HG02588 (cell line): ENCODE results near the gene PADI1.

Source experiments
- ATAC-seq: cut with Tn5 transposase; IDR thresholded peaks from one replicate; pipeline ENCODE4 v1.9.1; 2021; ENCODE audit warnings: mild to moderate bottlenecking, moderate library complexity; ENCODE audit not compliant: unreplicated experiment

The PADI1 gene

DNA sequence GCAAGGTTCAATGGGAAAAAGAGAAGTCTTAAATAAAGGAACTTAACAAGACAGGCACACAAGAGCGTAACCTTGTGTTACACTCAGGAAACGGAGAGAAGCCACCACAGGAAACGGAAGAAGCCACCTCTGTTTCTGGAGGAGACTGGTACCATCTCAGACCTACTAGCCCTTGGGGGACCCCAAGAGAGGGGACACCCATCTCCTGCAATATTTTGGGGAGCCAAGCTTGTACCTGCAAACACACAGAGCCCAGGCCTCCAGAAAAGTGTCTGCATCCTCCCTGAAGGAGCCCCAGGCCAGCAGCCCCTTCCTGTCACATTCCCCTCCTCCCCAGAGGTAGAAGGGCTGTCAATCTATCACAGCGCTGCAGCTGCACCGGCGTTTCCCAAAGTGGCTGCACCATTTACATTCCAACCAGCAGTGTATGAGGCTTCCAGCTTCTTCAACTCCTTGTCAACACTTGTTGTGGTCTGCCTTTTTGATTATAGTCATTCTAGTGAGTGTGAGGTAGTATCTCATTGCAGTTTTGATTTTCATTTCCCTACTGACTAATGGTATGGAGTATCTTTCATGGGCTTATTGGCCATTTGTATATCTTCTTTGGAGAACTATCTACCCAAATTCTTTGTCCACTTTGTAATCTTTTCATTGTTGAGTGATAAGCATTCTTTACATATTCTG is 23.0 kb upstream of the PADI1 start:
- no peak for ATAC-seq

- no peak for ATAC-seq
Observed at GRCh38 chr1:17183388-17184160, 21.4 kb upstream of the PADI1 start.

DNA sequence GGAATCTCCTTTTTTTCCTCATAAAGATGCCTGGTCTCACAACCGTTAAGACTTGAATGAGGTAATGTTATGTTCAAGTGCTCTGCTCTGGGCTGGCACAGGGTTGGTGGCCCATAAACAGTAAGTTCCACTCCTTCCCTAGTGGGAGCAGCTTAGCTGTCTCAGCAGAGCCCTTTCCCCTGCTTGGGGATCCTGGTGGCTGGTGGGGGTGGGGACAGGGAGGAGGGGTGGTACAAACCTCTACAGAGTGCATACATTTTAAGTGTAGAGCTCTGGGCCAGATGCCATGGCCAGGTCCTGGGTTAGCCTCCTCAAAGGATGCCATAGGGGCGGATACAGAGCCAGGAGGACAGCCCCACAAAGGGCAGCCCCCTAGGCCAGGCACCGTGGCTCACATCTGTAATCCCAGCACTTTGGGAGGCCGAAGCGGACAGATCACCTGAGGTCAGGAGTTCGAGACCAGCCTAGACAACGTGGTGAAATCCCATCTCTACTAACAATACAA is 20.7 kb upstream of the PADI1 start:
- no peak for ATAC-seq

DNA sequence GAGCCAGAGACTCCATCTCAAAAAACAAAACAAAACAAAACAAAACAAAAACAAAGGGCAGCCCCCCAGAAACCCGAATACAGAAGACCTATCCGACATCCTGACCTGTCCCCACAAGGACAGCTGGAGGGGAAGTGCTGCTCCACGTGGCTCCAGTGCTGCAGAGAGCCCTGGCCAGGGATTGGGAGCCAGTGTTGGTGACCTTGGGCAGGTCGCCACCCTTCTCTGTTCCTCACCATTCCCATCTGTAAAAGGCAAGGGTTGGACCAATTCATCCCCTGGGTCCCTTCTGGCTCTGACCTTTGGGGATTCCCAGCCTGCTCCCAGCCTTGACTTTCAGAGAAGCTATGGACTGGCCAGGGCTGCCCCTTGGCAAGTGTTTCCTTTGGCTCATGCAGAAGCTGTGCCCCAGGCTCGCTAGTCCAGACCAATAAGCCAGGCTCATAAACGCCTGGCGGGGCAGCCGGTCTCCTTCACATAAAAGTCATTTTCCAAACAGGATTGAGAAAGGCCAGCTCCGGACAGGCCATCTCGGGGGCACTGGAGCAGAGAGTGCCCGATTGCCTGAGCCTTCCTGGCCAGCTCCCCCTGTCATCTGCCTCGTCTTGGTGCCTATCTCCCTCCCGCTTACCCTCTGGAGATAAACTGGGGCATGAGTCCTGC is 20.0 kb upstream of the PADI1 start:
- ATAC-seq, result no peak

DNA sequence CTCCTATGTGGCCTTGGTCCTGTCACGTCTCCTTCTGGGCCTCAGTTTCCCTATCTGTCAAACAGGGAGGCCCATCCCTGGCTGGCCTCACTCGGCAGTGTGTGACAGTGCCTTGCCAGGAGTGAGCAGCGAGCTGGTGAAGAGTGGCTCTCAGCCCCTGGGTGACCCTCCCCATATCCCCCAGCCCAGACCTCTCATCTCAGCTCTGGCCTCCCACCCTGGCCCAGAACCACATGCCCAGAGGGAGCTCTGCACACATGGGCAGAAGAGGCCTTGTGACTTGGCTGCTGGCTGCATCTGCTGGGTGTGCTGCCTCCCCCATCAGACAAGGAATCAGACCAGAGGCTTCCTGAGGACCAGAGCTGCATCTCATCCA is 19.5 kb upstream of the PADI1 start:
- no peak for ATAC-seq

DNA sequence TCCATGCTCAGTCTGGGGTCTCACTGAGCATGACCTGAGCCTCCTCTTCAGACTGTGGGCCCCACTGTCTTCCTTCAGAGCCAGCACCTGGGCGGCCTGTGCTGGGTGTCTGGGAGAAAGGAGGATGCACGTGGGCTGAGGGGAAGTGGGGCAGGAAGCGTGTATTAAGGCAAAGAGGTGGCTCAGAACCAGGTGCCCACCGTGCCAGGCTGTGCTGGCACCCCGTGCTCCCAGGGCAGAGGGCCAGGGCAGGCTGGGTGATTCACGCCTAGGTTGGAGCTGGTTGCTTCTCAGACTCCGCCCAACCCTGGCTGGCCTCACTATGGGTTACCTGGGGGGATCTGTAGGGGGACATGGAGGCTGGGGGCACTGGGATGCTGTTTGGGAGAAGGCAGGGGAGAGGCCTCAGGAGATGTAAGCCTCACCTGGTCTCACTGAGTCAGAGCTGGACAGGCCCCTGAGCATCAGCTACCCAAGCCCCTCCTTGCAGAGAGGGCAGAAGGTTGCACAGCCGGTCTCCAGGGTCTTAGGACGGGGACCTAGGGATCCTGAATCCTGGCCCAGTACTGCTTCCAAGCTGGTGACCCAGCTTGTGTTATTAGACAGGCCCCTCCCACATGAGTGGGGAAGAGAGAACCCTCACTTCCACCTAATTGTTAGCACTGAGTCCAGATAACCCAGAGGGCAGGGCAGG is 18.6 kb upstream of the PADI1 start:
- no peak for ATAC-seq

DNA sequence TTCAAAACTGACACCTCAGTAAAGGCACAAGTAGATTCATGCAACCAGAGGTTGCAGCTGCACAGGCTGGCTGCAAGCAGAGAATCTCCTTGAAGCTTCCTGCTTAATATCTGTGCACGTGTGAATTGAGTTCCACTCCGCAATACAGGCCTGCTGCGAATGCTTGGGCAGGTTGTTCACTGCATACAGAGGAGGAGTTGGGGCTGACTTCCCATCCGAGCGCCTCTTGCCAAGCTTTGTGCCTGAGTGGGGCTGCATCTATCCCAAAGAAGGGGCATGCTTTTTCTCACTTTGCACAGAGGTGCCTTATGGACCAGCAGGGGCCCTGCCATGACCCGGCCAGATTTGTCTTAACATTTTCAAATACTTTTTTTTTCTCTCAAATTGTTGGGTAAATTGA is 17.9 kb upstream of the PADI1 start:
- no peak for ATAC-seq

- ATAC-seq, result no peak
Observed at GRCh38 chr1:17188217-17188616, 16.7 kb upstream of the PADI1 start.

GRCh38 chr1:17188889-17189631 is 15.9 kb upstream of the PADI1 start:
- no peak for ATAC-seq

GRCh38 chr1:17189632-17189990 is 15.3 kb upstream of the PADI1 start:
- no peak for ATAC-seq

- no peak for ATAC-seq
Observed at GRCh38 chr1:17190010-17190995, 14.6 kb upstream of the PADI1 start.

- ATAC-seq, result no peak
Observed at GRCh38 chr1:17191990-17192242, 13.0 kb upstream of the PADI1 start.

GRCh38 chr1:17192394-17193221 is 12.3 kb upstream of the PADI1 start:
- ATAC-seq, result no peak

- no peak for ATAC-seq
Observed at GRCh38 chr1:17193222-17194132, 11.5 kb upstream of the PADI1 start.

DNA sequence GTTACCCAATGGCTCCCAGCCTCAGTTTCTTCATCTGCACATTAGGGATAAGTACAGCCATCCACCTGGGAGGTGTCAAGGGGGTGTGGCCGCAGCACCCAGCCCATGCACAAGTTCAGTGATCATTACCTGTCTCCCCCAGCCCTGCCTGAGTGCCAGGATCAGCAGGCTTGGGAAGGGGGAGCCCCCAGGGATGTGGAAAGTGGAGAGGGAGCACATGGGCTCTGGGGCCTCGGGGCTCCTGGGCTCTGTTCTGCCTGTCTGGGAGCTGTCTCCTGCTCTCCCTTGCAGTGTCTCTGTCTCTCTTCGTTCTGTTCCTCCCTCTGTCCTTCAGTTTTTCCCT is 10.8 kb upstream of the PADI1 start:
- no peak for ATAC-seq

- no peak for ATAC-seq
Observed at GRCh38 chr1:17194615-17195528, 10.1 kb upstream of the PADI1 start.

DNA sequence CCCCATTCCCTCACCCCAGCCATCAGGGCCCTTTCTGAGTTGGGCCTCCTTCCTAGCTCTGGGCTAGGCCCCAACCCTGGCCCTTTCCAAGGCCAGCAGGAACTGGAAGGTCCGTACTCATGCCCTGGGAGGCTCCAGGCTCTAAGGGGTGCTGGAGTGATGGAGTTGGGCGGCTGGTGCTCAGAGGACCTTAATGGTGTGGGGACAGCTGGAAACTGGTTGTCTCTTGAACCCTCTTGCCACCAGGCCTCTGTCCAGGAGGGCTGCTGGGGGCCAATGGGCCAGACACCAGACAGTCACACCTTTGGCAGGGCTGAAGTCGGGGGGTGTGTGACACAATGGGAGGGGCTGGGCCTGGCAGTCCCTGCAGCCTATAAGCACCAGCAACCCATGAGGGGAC is 9.2 kb upstream of the PADI1 start:
- ATAC-seq, result no peak
